Occipital lobe (tissue), 1 donor: Measurements from ENCODE around the gene LRRC15. TPM values are rescaled to one million over a fixed set of nuclear protein-coding genes. Genes with fewer than 3 reads are reported as not detected.

Experiments
- total RNA-seq: library from RNA; depleted of rRNA; stranded (reverse); fragments of >200 nt; gene quantifications from one replicate; pipeline ENCODE4 v1.2.3, GENCODE V29; 2014

Gene LRRC15
- total RNA-seq, 1 donor from 2014 or later: not detected

Other genes with a start within 250 kb of the LRRC15 start
- 13.6 TPM for gene HES1, start 233.6 kb downstream of the LRRC15 start, total RNA-seq
- gene CPN2, start 18.4 kb downstream of the LRRC15 start, total RNA-seq: not detected
- not detected for gene GP5, start 29.5 kb upstream of the LRRC15 start, total RNA-seq
- gene ATP13A3, start 117.3 kb upstream of the LRRC15 start, total RNA-seq: 146 TPM